Stomach (tissue), 4 donors: ENCODE results near the gene CCND2.

Source experiments
- CTCF ChIP-seq, 7 experiments: fragments of 450-650 bp in 4 of 7; fragments of 200-600 bp in 3 of 7; sonication (generic) in 3 of 7; IDR thresholded peaks; one replicate each; pipeline ENCODE4 v1.5.1; 2016 to 2019; ENCODE audit warnings: antibody characterized with exemption in 7 of 7, control low read depth in 2 of 7, mild to moderate bottlenecking in 1 of 7
- EP300 ChIP-seq: sonication (generic); formaldehyde crosslinking; IDR thresholded peaks from one replicate; pipeline ENCODE4 v1.6.1; 2017; ENCODE audit warnings: antibody characterized with exemption

DNA sequence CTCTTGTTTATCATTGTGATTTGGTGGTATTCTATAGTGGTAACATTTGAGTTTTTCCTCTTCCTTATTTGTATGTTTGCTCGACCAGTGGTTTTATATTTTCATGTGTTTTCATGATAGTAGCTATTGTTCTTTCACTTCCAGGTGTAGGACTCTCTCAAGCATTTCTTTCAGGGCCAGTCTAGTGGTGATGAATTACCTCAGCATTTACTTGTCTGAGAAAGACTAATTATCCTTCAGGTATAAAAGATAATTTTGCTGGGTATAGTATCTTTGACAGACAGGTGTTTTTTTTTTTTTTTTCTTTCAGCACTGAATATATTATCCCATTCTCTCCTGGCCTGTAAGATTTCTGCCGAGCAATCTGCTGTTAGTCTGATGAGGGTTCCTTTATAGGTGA, 35.0 kb upstream of the CCND2 start:
- no peak for TF ChIP-seq CTCF (IDR thresholded peaks at IDR 0.05)
- TF ChIP-seq EP300, result no peak
